Muscle of leg (tissue), 11 donors: Measurements from ENCODE around the gene TTC13. TPM values are rescaled to one million over a fixed set of nuclear protein-coding genes. Genes with fewer than 3 reads are reported as not detected.
A peak's percentile ranks its signal among the peaks of the same experiment; 100 is the strongest.

Source experiments
- DNase-seq: peaks from one replicate; pipeline ENCODE4 v3.0.0; 2013
- H3K27ac ChIP-seq: one replicate; pipeline ENCODE4 v1.5.1; 2013; ENCODE audit warnings: mild to moderate bottlenecking, low read length, control low read depth
- H3K27me3 ChIP-seq: one replicate; pipeline ENCODE4 v1.6.1; 2013; ENCODE audit warnings: low read length; ENCODE audit not compliant: control insufficient read depth, insufficient read depth
- H3K36me3 ChIP-seq: one replicate; pipeline ENCODE4 v1.6.1; 2013; ENCODE audit warnings: low read length; ENCODE audit not compliant: control insufficient read depth, insufficient read depth
- H3K4me1 ChIP-seq: one replicate; pipeline ENCODE4 v1.6.1; 2013; ENCODE audit warnings: low read length; ENCODE audit not compliant: control insufficient read depth, insufficient read depth
- H3K4me3 ChIP-seq: one replicate; pipeline ENCODE4 v1.5.1; 2013; ENCODE audit warnings: low read length, control low read depth
- H3K9me3 ChIP-seq: replicated peaks from 2 replicates; pipeline ENCODE4 v1.6.1; 2013; ENCODE audit warnings: low read depth, low read length; ENCODE audit not compliant: control insufficient read depth
- WGBS: methylation state at CpG from one replicate; pipeline ENCODE4 v1.1.5; 2013; ENCODE audit warnings: missing lambda C conversion rate; ENCODE audit not compliant: insufficient coverage; 5-methylcytosine and 5-hydroxymethylcytosine counted together
- polyA plus RNA-seq, 8 donors: library from polyadenylated mRNA; unstranded; fragments of 120-200 nt; gene quantifications; one replicate each; pipeline versions ENCODE4 v1.2.1 to v1.2.3, GENCODE V29; 2013; ENCODE audit warnings: inconsistent platforms in 1 of 8, low replicate concordance in 1 of 8; ENCODE audit not compliant: insufficient read length in 8 of 8, insufficient read depth in 1 of 8
- total RNA-seq: library from RNA; stranded (reverse); fragments of 120-200 nt; gene quantifications from one replicate; pipeline ENCODE4 v1.2.4, GENCODE V29; 2013

TTC13 gene
- total and polyA plus RNA-seq, 9 donors, result 12.7 to 19.8 (median 15.4) TPM

GRCh38 chr1:230977761-230978490, 735 bp downstream of the TTC13 start:
- H3K4me3 ChIP-seq, result peak overlapping the region; percentile 60
- H3K27ac ChIP-seq, result peak overlapping the region; percentile 63
- H3K9me3 ChIP-seq, result no peaks in the 10 kb centered on the region
- WGBS, result under 1% methylated on average over 47 of the region's 52 CpGs
- no peaks in the 10 kb centered on the region for H3K27me3 ChIP-seq
- peak; percentile 39 for DNase-seq
- H3K36me3 ChIP-seq, result peaks cover 11% of the 10 kb centered on the region
- H3K4me1 ChIP-seq, result peaks cover 16% of the 10 kb centered on the region

- WGBS, result 80% methylated on average over 1 of the region's 14 CpGs
These were observed 1.6 kb downstream of the TTC13 start for GRCh38 chr1:230976825-230977747.

GRCh38 chr1:230976360-230976759, 2.3 kb downstream of the TTC13 start:
- peaks cover 16% of the 10 kb centered on the region for H3K4me1 ChIP-seq
- no peaks in the 10 kb centered on the region for H3K27me3 ChIP-seq
- DNase-seq, result no peak
- H3K36me3 ChIP-seq, result peaks cover 11% of the 10 kb centered on the region
- 77% methylated on average over 2 of the region's 4 CpGs for WGBS
- H3K27ac ChIP-seq, result peak overlapping the region; percentile 44
- no peak overlapping the region for H3K4me3 ChIP-seq
- no peaks in the 10 kb centered on the region for H3K9me3 ChIP-seq

More at GRCh38 chr1:230976825-230977747, 1.6 kb downstream of the TTC13 start:
- peak overlapping the region; percentile 63 for H3K27ac ChIP-seq
- H3K36me3 ChIP-seq, result peaks cover 11% of the 10 kb centered on the region
- DNase-seq, result peak; percentile 30
- no peaks in the 10 kb centered on the region for H3K9me3 ChIP-seq
- H3K4me1 ChIP-seq, result peaks cover 16% of the 10 kb centered on the region
- H3K4me3 ChIP-seq, result peak overlapping the region; percentile 60
- H3K27me3 ChIP-seq, result no peaks in the 10 kb centered on the region

- no peaks in the 10 kb centered on the region for H3K27me3 ChIP-seq
- no peaks in the 10 kb centered on the region for H3K9me3 ChIP-seq
- no peak overlapping the region for H3K4me3 ChIP-seq
- WGBS, result 60% methylated on average over 1 of the region's 3 CpGs
- peaks cover 16% of the 10 kb centered on the region for H3K4me1 ChIP-seq
- peak overlapping the region; percentile 44 for H3K27ac ChIP-seq
- H3K36me3 ChIP-seq, result peaks cover 8% of the 10 kb centered on the region
- no peak for DNase-seq
These were observed 3.0 kb downstream of the TTC13 start for GRCh38 chr1:230975636-230976035.

- no peaks in the 10 kb centered on the region for H3K27me3 ChIP-seq
- DNase-seq, result no peak
- no CpG with 5 or more reads among the region's 1 CpG for WGBS
- H3K9me3 ChIP-seq, result no peaks in the 10 kb centered on the region
- peaks cover 14% of the 10 kb centered on the region for H3K4me1 ChIP-seq
- H3K36me3 ChIP-seq, result peaks cover 8% of the 10 kb centered on the region
- H3K27ac ChIP-seq, result no peak overlapping the region
- H3K4me3 ChIP-seq, result no peak overlapping the region
These were observed 5.8 kb downstream of the TTC13 start for GRCh38 chr1:230972855-230973271.

GRCh38 chr1:230971771-230972170, 6.9 kb downstream of the TTC13 start:
- DNase-seq, result no peak
- Histone ChIP-seq H3K4me3 (no peak overlapping the region), H3K9me3 (no peaks in the 10 kb centered on the region), H3K27me3 (no peaks in the 10 kb centered on the region), H3K36me3 (peaks cover 8% of the 10 kb centered on the region), H3K4me1 (peaks cover 11% of the 10 kb centered on the region), H3K27ac (no peak overlapping the region)

- Histone ChIP-seq H3K36me3 (no peaks in the 10 kb centered on the region), H3K4me3 (no peak overlapping the region), H3K4me1 (no peaks in the 10 kb centered on the region), H3K27ac (no peak overlapping the region), H3K9me3 (no peaks in the 10 kb centered on the region), H3K27me3 (no peaks in the 10 kb centered on the region)
- no peak for DNase-seq
- no CpG with 5 or more reads among the region's 5 CpGs for whole genome bisulfite sequencing
These were observed 8.2 kb downstream of the TTC13 start for GRCh38 chr1:230970432-230970831.

GRCh38 chr1:230966358-230966873, 12.2 kb downstream of the TTC13 start:
- WGBS, result 100% methylated on average over 2 of the region's 5 CpGs
- no peaks in the 10 kb centered on the region for H3K36me3 ChIP-seq

GRCh38 chr1:230965535-230965934, 13.1 kb downstream of the TTC13 start:
- Histone ChIP-seq H3K36me3 (no peaks in the 10 kb centered on the region), H3K27ac (no peak overlapping the region), H3K9me3 (no peaks in the 10 kb centered on the region), H3K27me3 (no peaks in the 10 kb centered on the region), H3K4me1 (no peaks in the 10 kb centered on the region), H3K4me3 (no peak overlapping the region)
- WGBS, result 100% methylated on average over 2 of the region's 5 CpGs
- no peak for DNase-seq

More at GRCh38 chr1:230966358-230966873, 12.2 kb downstream of the TTC13 start:
- Histone ChIP-seq H3K4me1 (no peaks in the 10 kb centered on the region), H3K27me3 (no peaks in the 10 kb centered on the region), H3K4me3 (no peak overlapping the region), H3K27ac (no peak overlapping the region), H3K9me3 (no peaks in the 10 kb centered on the region)
- no peak for DNase-seq

GRCh38 chr1:230964896-230965295, 13.8 kb downstream of the TTC13 start:
- Histone ChIP-seq H3K4me1 (no peaks in the 10 kb centered on the region), H3K27me3 (no peaks in the 10 kb centered on the region), H3K9me3 (no peaks in the 10 kb centered on the region), H3K36me3 (no peaks in the 10 kb centered on the region), H3K4me3 (no peak overlapping the region), H3K27ac (no peak overlapping the region)
- WGBS, result no CpG with 5 or more reads among the region's 2 CpGs
- DNase-seq, result no peak
